Adrenal gland (tissue), 5 donors: ENCODE data around the gene GATC.

Source experiments
- POLR2A ChIP-seq, 2 donors: fragments of 450-650 bp; IDR thresholded peaks; one replicate each; pipeline ENCODE4 v1.6.1; 2017; ENCODE audit warnings: antibody characterized with exemption in 2 of 2, mild to moderate bottlenecking in 2 of 2, moderate library complexity in 1 of 2
- TF ChIP-seq, protein P1 (sequence below), 6 experiments: fragments of 450-650 bp in 4 of 6; fragments of 200-600 bp in 2 of 6; sonication (generic) in 1 of 6; IDR thresholded peaks; 1 replicate in 5 of 6; 2 replicates in 1 of 6; pipeline versions ENCODE4 v1.5.1 to v1.8.0; 2016 to 2021; ENCODE audit warnings: antibody characterized with exemption in 6 of 6, mild to moderate bottlenecking in 2 of 6, moderate library complexity in 1 of 6
- donor health status: DM: no; HTN: no; CAD: no.

DNA sequence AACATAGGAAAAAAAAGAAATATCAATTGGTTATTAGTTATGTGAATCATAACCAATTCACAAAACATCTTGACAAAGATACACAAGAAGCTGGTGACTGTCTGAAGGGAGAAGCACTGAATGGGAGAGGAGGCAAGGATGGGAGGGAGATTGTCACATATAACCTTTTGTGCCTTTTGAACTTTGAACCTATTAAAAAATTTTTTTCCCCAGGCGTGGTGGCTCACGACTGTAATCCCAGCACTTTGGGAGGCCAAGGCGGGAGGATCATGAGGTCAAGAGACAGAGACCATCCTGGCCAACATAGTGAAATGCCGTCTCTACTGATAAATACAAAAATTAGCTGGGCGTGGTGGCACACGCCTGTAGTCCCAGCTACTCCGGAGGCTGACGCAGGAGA, 62.3 kb downstream of the GATC start:
- TF ChIP-seq, protein P1, sequence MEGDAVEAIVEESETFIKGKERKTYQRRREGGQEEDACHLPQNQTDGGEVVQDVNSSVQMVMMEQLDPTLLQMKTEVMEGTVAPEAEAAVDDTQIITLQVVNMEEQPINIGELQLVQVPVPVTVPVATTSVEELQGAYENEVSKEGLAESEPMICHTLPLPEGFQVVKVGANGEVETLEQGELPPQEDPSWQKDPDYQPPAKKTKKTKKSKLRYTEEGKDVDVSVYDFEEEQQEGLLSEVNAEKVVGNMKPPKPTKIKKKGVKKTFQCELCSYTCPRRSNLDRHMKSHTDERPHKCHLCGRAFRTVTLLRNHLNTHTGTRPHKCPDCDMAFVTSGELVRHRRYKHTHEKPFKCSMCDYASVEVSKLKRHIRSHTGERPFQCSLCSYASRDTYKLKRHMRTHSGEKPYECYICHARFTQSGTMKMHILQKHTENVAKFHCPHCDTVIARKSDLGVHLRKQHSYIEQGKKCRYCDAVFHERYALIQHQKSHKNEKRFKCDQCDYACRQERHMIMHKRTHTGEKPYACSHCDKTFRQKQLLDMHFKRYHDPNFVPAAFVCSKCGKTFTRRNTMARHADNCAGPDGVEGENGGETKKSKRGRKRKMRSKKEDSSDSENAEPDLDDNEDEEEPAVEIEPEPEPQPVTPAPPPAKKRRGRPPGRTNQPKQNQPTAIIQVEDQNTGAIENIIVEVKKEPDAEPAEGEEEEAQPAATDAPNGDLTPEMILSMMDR (IDR thresholded peaks at IDR 0.05), result no peak
- TF ChIP-seq POLR2A (IDR thresholded peaks at IDR 0.05), result no peak
